ENCODE data around the gene ZNF407. TPM values are rescaled to one million over a fixed set of nuclear protein-coding genes. Genes with fewer than 3 reads are reported as not detected.

The ZNF407 gene
- total RNA-seq, 1 donor from 2014 or later, result 14.2 TPM

GRCh38 chr18:74836296-74837139 lies 238.8 kb downstream of the ZNF407 start:
- no peak for DNase-seq (ENCODE audit: extremely low spot score, unreplicated experiment)

GRCh38 chr18:74840492-74841167 lies 243.0 kb downstream of the ZNF407 start:
- Mint-ChIP-seq H3K9me3 (ENCODE audit: unreplicated experiment) (no peaks in the 10 kb centered on the region), H3K36me3 (ENCODE audit: unreplicated experiment) (no peaks in the 10 kb centered on the region), H3K4me1 (ENCODE audit: unreplicated experiment) (peaks cover 21% of the 10 kb centered on the region), H3K27ac (ENCODE audit: unreplicated experiment) (no peak overlapping the region), H3K4me3 (ENCODE audit: unreplicated experiment) (no peak overlapping the region), H3K27me3 (ENCODE audit: unreplicated experiment) (no peaks in the 10 kb centered on the region)
- no peak for TF ChIP-seq CTCF (IDR thresholded peaks at IDR 0.05)
- DNase-seq (ENCODE audit: extremely low spot score, unreplicated experiment), result no peak

More at GRCh38 chr18:74836296-74837139, 238.8 kb downstream of the ZNF407 start:
- Mint-ChIP-seq H3K27ac (ENCODE audit: unreplicated experiment) (no peak overlapping the region), H3K27me3 (ENCODE audit: unreplicated experiment) (no peaks in the 10 kb centered on the region), H3K4me3 (ENCODE audit: unreplicated experiment) (no peak overlapping the region), H3K4me1 (ENCODE audit: unreplicated experiment) (peaks cover 22% of the 10 kb centered on the region), H3K9me3 (ENCODE audit: unreplicated experiment) (no peaks in the 10 kb centered on the region), H3K36me3 (ENCODE audit: unreplicated experiment) (peaks cover 2% of the 10 kb centered on the region)
- no peak for TF ChIP-seq CTCF (IDR thresholded peaks at IDR 0.05)

GRCh38 chr18:74841248-74841647 lies 243.6 kb downstream of the ZNF407 start:
- Mint-ChIP-seq H3K36me3 (ENCODE audit: unreplicated experiment) (no peaks in the 10 kb centered on the region), H3K27ac (ENCODE audit: unreplicated experiment) (no peak overlapping the region), H3K4me3 (ENCODE audit: unreplicated experiment) (no peak overlapping the region), H3K4me1 (ENCODE audit: unreplicated experiment) (peaks cover 15% of the 10 kb centered on the region), H3K9me3 (ENCODE audit: unreplicated experiment) (no peaks in the 10 kb centered on the region), H3K27me3 (ENCODE audit: unreplicated experiment) (no peaks in the 10 kb centered on the region)
- DNase-seq (ENCODE audit: extremely low spot score, unreplicated experiment), result no peak
- no peak for TF ChIP-seq CTCF (IDR thresholded peaks at IDR 0.05)

GRCh38 chr18:74849301-74849700 lies 251.6 kb downstream of the ZNF407 start:
- Mint-ChIP-seq H3K36me3 (ENCODE audit: unreplicated experiment) (no peaks in the 10 kb centered on the region), H3K27me3 (ENCODE audit: unreplicated experiment) (no peaks in the 10 kb centered on the region), H3K9me3 (ENCODE audit: unreplicated experiment) (no peaks in the 10 kb centered on the region), H3K27ac (ENCODE audit: unreplicated experiment) (no peak overlapping the region), H3K4me1 (ENCODE audit: unreplicated experiment) (no peaks in the 10 kb centered on the region), H3K4me3 (ENCODE audit: unreplicated experiment) (no peak overlapping the region)
- no peak for TF ChIP-seq CTCF (IDR thresholded peaks at IDR 0.05)
- DNase-seq (ENCODE audit: extremely low spot score, unreplicated experiment), result no peak

GRCh38 chr18:74856434-74856833 lies 258.8 kb downstream of the ZNF407 start:
- TF ChIP-seq CTCF (IDR thresholded peaks at IDR 0.05), result no peak
- no peaks in the 10 kb centered on the region for H3K9me3 Mint-ChIP-seq (ENCODE audit: unreplicated experiment)
- H3K4me1 Mint-ChIP-seq (ENCODE audit: unreplicated experiment), result no peaks in the 10 kb centered on the region
- DNase-seq (ENCODE audit: extremely low spot score, unreplicated experiment), result no peak
- no peak overlapping the region for H3K27ac Mint-ChIP-seq (ENCODE audit: unreplicated experiment)
- no peak overlapping the region for H3K4me3 Mint-ChIP-seq (ENCODE audit: unreplicated experiment)
- H3K27me3 Mint-ChIP-seq (ENCODE audit: unreplicated experiment), result no peaks in the 10 kb centered on the region
- no peaks in the 10 kb centered on the region for H3K36me3 Mint-ChIP-seq (ENCODE audit: unreplicated experiment)
